CD4-positive, CD25-positive, alpha-beta regulatory T cell (primary cell): Measurements from ENCODE around the gene NANOG. TPM values are rescaled to one million over a fixed set of nuclear protein-coding genes. Genes with fewer than 3 reads are reported as not detected.
"Not testable (repeated sequence)": the region's sequence is repeated elsewhere in the genome, so short reads cannot be mapped to it uniquely, and the experiment has no call there.

Experiments
- ATAC-seq, 2 donors: fragments of 150-1000 bp; cut with Tn5 transposase; one replicate each; pipeline ENCODE4 v1.10.0; 2021; ENCODE audit warnings: low read depth in 2 of 2, moderate number of reproducible peaks in 2 of 2, moderate library complexity in 1 of 2
- DNase-seq, 3 donors: peaks; one replicate each; pipeline versions ENCODE4 v3.0.0 to v3.0.0-alpha.2; 2012 to 2022; ENCODE audit warnings: mixed read lengths in 1 of 3
- H3K27ac ChIP-seq: one replicate; pipeline ENCODE4 v1.7.0; 2013; ENCODE audit warnings: mild to moderate bottlenecking, low read length; ENCODE audit not compliant: insufficient read depth, poor library complexity, severe bottlenecking
- H3K27me3 ChIP-seq: one replicate; pipeline ENCODE4 v1.7.0; 2013; ENCODE audit warnings: low read length; ENCODE audit not compliant: control insufficient read depth, insufficient read depth
- H3K36me3 ChIP-seq: one replicate; pipeline ENCODE4 v1.7.0; 2013; ENCODE audit warnings: mild to moderate bottlenecking, low read length, moderate library complexity; ENCODE audit not compliant: control insufficient read depth, insufficient read depth
- H3K4me1 ChIP-seq: 2 replicates; pipeline ENCODE4 v1.7.0; 2013; ENCODE audit warnings: mild to moderate bottlenecking, low read length; ENCODE audit not compliant: insufficient read depth, control insufficient read depth, poor library complexity, severe bottlenecking
- H3K4me3 ChIP-seq: one replicate; pipeline ENCODE4 v1.7.0; 2013; ENCODE audit warnings: low read depth, mild to moderate bottlenecking, low read length, moderate library complexity
- H3K9me3 ChIP-seq, 2 experiments: 1 replicate in 1 of 2; 2 replicates in 1 of 2; pipeline ENCODE4 v1.7.0; 2013; ENCODE audit warnings: low read length in 2 of 2, mild to moderate bottlenecking in 1 of 2, moderate library complexity in 1 of 2; ENCODE audit not compliant: control insufficient read depth in 2 of 2
- H3K27ac Mint-ChIP-seq, 3 donors: one replicate each; pipeline ENCODE4 v1.8.0; 2020 to 2022; ENCODE audit warnings: mild to moderate bottlenecking in 3 of 3, mixed read lengths in 3 of 3, moderate library complexity in 2 of 3
- H3K27me3 Mint-ChIP-seq: one replicate; pipeline ENCODE4 v1.8.0; 2022; ENCODE audit warnings: mild to moderate bottlenecking, mixed read lengths
- H3K36me3 Mint-ChIP-seq: one replicate; pipeline ENCODE4 v1.8.0; 2020; ENCODE audit warnings: mixed read lengths
- H3K4me1 Mint-ChIP-seq, 4 donors: one replicate each; pipeline ENCODE4 v1.8.0; 2020 to 2022; ENCODE audit warnings: mixed read lengths in 4 of 4, mild to moderate bottlenecking in 1 of 4
- H3K4me3 Mint-ChIP-seq, 4 donors: one replicate each; pipeline ENCODE4 v1.8.0; 2020 to 2022; ENCODE audit warnings: mild to moderate bottlenecking in 4 of 4, mixed read lengths in 4 of 4, moderate library complexity in 3 of 4
- H3K9me3 Mint-ChIP-seq, 7 donors: one replicate each; pipeline ENCODE4 v1.8.0; 2020 to 2022; ENCODE audit warnings: mixed read lengths in 7 of 7, mild to moderate bottlenecking in 3 of 7, moderate library complexity in 2 of 7
- polyA plus RNA-seq, 4 donors: library from polyadenylated mRNA; unstranded; fragments of 300-500 nt; fragmentation: Illumina TruSeq; gene quantifications; one replicate each; pipeline ENCODE4 v1.2.3, GENCODE V29; 2021
- total RNA-seq: library from RNA; stranded (reverse); gene quantifications from one replicate; pipeline ENCODE4 v1.2.3, GENCODE V29; 2022

The NANOG gene
- total and polyA plus RNA-seq, 5 donors from 2014 or later = not detected

DNA sequence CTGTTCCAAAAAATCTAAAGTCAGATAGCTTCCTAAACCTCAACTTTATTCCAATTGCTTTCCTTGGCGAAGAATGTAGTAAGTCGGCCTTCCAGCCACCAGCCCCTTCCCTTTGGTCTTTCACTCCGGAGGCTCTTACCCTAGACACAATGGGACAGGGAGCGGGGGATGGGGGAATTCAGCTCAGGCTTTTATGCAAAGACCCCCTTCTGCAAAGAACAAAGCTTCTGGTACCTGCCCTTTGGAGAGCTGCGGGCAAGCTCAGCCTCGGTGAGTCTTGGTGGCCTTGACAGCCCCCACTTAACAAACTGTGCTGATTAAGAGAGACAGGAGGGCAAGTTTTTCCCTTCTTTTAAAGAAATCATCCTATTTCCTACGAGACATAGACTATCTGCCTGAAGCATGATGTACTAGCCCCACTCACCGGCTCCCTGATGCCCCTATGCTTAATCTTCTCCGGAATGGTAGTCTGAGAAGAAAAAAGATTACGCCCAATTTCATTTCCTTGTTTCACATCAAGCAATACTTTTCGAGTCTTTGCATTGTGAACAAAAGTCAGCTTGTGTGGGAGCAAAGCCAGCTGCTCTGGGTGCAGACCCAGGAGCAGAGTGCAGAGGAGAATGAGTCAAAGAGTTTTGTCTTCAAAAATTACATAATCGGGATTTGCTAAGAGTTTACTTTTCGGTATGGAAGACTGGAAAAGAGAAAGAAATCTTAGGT lies 1.5 kb upstream of the NANOG start:
- Histone ChIP-seq H3K27ac (no peak overlapping the region), H3K4me1 (no peaks in the 10 kb centered on the region), H3K4me3 (no peak overlapping the region), H3K9me3 (no peaks in the 10 kb centered on the region), H3K27me3 (no peaks in the 10 kb centered on the region), H3K36me3 (no peaks in the 10 kb centered on the region)
- H3K27ac Mint-ChIP-seq = no peak overlapping the region
- H3K9me3 Mint-ChIP-seq = peaks cover 0 to 4% (median 0%) of the 10 kb centered on the region in 7 donors
- DNase-seq (no peak), ATAC-seq (no peak)
- H3K4me1 Mint-ChIP-seq = no peaks in the 10 kb centered on the region
- no peaks in the 10 kb centered on the region for H3K27me3 Mint-ChIP-seq
- H3K4me3 Mint-ChIP-seq = no peak overlapping the region
- H3K36me3 Mint-ChIP-seq = no peaks in the 10 kb centered on the region

GRCh38 chr12:7788294-7788660 lies 925 bp upstream of the NANOG start:
- no peaks in the 10 kb centered on the region for H3K27me3 ChIP-seq
- H3K27ac Mint-ChIP-seq = no peak overlapping the region
- H3K36me3 ChIP-seq = no peaks in the 10 kb centered on the region
- no peak overlapping the region for H3K27ac ChIP-seq
- H3K9me3 ChIP-seq = no peaks in the 10 kb centered on the region
- H3K4me3 Mint-ChIP-seq = no peak overlapping the region
- no peaks in the 10 kb centered on the region for H3K36me3 Mint-ChIP-seq
- H3K4me1 ChIP-seq = no peaks in the 10 kb centered on the region
- peaks cover 0 to 4% (median 0%) of the 10 kb centered on the region in 7 donors for H3K9me3 Mint-ChIP-seq
- no peaks in the 10 kb centered on the region for H3K27me3 Mint-ChIP-seq
- ATAC-seq (no peak), DNase-seq (no peak)
- H3K4me1 Mint-ChIP-seq = no peaks in the 10 kb centered on the region
- no peak overlapping the region for H3K4me3 ChIP-seq

DNA sequence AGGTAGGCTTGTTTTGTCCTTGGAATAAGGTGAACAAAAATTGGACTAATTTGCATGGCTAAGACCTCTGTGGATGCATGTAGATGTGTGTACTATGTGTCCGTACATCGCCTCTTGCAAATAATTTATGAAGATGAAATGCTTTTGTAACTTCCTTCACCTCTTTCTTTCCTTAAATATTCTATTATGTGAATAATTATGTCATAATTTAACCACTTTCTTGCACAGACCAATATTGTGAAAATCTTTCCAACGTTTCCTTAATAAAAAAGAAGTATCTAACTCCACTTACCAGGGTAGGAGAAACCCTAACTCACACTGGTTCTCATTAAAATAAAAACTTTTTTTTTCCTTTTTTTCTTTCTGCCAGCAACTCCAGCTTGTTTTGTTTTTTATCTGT lies 4.0 kb downstream of the NANOG start:
- Histone ChIP-seq H3K27ac (no peak overlapping the region), H3K4me1 (no peaks in the 10 kb centered on the region), H3K9me3 (no peaks in the 10 kb centered on the region), H3K4me3 (no peak overlapping the region), H3K36me3 (no peaks in the 10 kb centered on the region), H3K27me3 (no peaks in the 10 kb centered on the region)
- Mint-ChIP-seq H3K36me3 (no peaks in the 10 kb centered on the region), H3K9me3 (no peaks in the 10 kb centered on the region), H3K27me3 (no peaks in the 10 kb centered on the region), H3K27ac (no peak overlapping the region), H3K4me1 (no peaks in the 10 kb centered on the region), H3K4me3 (no peak overlapping the region)
- no peak for ATAC-seq
- DNase-seq = no peak

GRCh38 chr12:7797269-7797668 lies 8.1 kb downstream of the NANOG start:
- H3K9me3 ChIP-seq, H3K4me3 ChIP-seq, H3K4me1 Mint-ChIP-seq, H3K36me3 ChIP-seq, H3K36me3 Mint-ChIP-seq, H3K27me3 ChIP-seq, DNase-seq, H3K27me3 Mint-ChIP-seq, H3K4me1 ChIP-seq, H3K9me3 Mint-ChIP-seq, H3K27ac Mint-ChIP-seq, H3K4me3 Mint-ChIP-seq, H3K27ac ChIP-seq, ATAC-seq: not testable (repeated sequence)

GRCh38 chr12:7797698-7798398 lies 8.6 kb downstream of the NANOG start:
- Histone ChIP-seq H3K4me1 (no peaks in the 10 kb centered on the region), H3K9me3 (no peaks in the 10 kb centered on the region), H3K27me3 (no peaks in the 10 kb centered on the region), H3K27ac (no peak overlapping the region), H3K4me3 (no peak overlapping the region), H3K36me3 (no peaks in the 10 kb centered on the region)
- Mint-ChIP-seq H3K4me1 (no peaks in the 10 kb centered on the region), H3K9me3 (no peaks in the 10 kb centered on the region), H3K4me3 (no peak overlapping the region), H3K36me3 (no peaks in the 10 kb centered on the region), H3K27ac (no peak overlapping the region), H3K27me3 (no peaks in the 10 kb centered on the region)
- DNase-seq (no peak), ATAC-seq (no peak)

- DNase-seq, H3K27me3 Mint-ChIP-seq, H3K27ac ChIP-seq, H3K36me3 Mint-ChIP-seq, ATAC-seq, H3K4me3 ChIP-seq, H3K4me1 ChIP-seq, H3K27ac Mint-ChIP-seq, H3K4me1 Mint-ChIP-seq, H3K36me3 ChIP-seq, H3K4me3 Mint-ChIP-seq, H3K9me3 ChIP-seq, H3K27me3 ChIP-seq, H3K9me3 Mint-ChIP-seq: not testable (repeated sequence)
These were observed 9.6 kb downstream of the NANOG start for GRCh38 chr12:7798750-7799308.

DNA sequence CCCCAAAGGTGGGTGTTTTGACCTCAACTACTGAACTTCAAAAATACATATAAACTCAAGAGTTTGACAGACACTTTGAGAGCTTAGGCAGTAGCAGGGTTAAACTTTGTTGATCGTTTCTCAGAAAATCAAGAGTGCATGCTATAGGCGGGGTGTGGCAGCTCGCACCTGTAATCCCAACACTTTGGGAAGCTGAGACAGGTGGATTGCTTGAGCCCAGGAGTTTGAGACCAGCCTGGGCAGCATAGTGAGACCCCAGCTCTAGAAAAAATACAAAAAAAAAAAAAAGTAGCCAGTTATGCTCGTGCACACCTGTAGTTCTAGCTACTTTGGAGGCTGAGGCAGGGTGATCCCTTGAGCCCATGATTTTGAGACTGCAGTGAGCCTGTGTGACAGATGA lies 12.3 kb downstream of the NANOG start:
- Mint-ChIP-seq H3K9me3 (no peaks in the 10 kb centered on the region), H3K36me3 (no peaks in the 10 kb centered on the region), H3K27ac (no peak overlapping the region), H3K27me3 (no peaks in the 10 kb centered on the region), H3K4me3 (no peak overlapping the region), H3K4me1 (no peaks in the 10 kb centered on the region)
- no peak overlapping the region for H3K27ac ChIP-seq
- H3K4me1 ChIP-seq = no peaks in the 10 kb centered on the region
- no peaks in the 10 kb centered on the region for H3K36me3 ChIP-seq
- H3K27me3 ChIP-seq = no peaks in the 10 kb centered on the region
- H3K9me3 ChIP-seq = no peaks in the 10 kb centered on the region
- ATAC-seq (no peak), DNase-seq (no peak)
- no peak overlapping the region for H3K4me3 ChIP-seq

- H3K9me3 ChIP-seq, H3K4me1 Mint-ChIP-seq, H3K4me1 ChIP-seq, H3K4me3 ChIP-seq, DNase-seq, H3K27ac ChIP-seq, H3K36me3 Mint-ChIP-seq, H3K27me3 ChIP-seq, H3K9me3 Mint-ChIP-seq, H3K4me3 Mint-ChIP-seq, H3K27me3 Mint-ChIP-seq, ATAC-seq, H3K36me3 ChIP-seq, H3K27ac Mint-ChIP-seq: not testable (repeated sequence)
These were observed 17.1 kb downstream of the NANOG start for GRCh38 chr12:7806319-7806718.
